HG03575 (cell line): ENCODE data around the gene SLC34A1.
"Not testable (repeated sequence)": the region's sequence is repeated elsewhere in the genome, so short reads cannot be mapped to it uniquely, and the experiment has no call there.

Experiments used
- ATAC-seq: cut with Tn5 transposase; IDR thresholded peaks from one replicate; pipeline ENCODE4 v1.9.1; 2021; ENCODE audit not compliant: unreplicated experiment, insufficient number of reproducible peaks, low FRiP score; ENCODE audit errors: extremely low read depth

The SLC34A1 gene

DNA sequence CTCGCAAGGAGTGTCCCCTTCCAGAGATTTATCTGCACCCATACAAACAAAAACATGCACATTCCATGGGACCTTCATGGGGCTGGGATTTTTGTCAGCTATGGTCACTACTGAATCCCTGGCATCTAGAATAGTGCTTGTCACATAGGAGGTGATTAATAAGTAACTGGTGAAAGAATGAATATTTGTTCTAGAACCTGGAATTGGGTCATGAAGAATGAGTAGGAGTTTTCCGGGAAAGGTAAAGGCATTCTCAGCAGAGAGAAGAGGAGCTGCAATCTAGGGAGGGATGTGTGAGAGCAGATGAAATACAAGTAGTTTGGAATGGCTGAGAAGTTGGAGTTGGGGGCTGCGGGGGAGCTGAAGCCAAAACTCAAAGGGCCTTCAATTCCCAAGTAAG lies 30.0 kb upstream of the SLC34A1 start:
- ATAC-seq = no peak

DNA sequence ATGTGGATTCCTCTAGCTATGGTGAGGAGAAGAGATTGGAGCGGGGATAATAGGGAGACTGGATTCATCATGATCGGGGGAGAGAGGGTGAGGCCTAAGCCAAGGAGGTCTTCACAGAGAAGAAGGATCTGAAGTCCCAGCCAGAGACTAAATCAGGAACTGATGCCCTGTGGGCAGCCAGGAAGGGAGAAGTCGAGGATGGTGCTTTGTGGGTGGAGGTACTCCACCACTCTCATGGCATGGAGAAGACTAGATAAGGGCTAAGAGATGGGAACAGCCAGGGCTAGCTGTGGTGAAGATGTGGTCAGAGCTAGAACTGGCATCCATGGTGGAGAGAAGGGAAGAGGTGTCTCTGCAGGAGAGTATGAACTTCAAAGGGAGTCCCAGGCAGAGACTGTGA lies 29.5 kb upstream of the SLC34A1 start:
- ATAC-seq = no peak

GRCh38 chr5:177355162-177355867 lies 28.9 kb upstream of the SLC34A1 start:
- no peak for ATAC-seq

GRCh38 chr5:177355868-177356168 lies 28.4 kb upstream of the SLC34A1 start:
- no peak for ATAC-seq

- no peak for ATAC-seq
These were observed 27.5 kb upstream of the SLC34A1 start for GRCh38 chr5:177356746-177357145.

GRCh38 chr5:177357146-177357458 lies 27.1 kb upstream of the SLC34A1 start:
- ATAC-seq = no peak

- peak; percentile 81 for ATAC-seq
These were observed 26.5 kb upstream of the SLC34A1 start, which contains the start of gene RGS14 for GRCh38 chr5:177357459-177358351. Gene RGS14, plus strand, starts transcription at chr5:177357924. Its CDS starts 101 bp downstream, at chr5:177358025.

DNA sequence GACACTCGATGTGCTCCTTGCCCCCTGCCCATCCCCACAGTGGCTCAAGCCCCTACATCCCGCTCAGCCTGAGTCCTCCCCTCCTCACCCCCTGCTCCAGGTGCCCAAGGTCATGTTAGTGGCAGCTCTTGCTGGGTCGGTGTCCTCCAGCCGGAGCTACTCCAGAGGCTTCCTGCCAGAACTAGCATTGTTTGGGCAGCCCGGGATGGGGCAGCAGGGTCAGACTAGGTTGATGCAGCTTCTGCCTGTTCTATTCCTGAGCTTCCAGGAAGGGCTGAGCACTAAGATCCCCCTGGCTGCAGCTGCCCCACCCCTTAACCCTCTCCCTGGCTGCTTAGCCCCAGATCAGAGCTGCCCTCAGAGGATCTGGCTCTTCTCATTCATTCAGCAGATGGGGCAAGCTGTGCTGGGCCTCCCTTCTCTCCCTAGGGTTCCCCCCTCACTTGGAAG lies 25.8 kb upstream of the SLC34A1 start:
- ATAC-seq = no peak

GRCh38 chr5:177359451-177359851 lies 24.8 kb upstream of the SLC34A1 start:
- ATAC-seq = no peak

GRCh38 chr5:177359860-177360259 lies 24.4 kb upstream of the SLC34A1 start:
- ATAC-seq = no peak

DNA sequence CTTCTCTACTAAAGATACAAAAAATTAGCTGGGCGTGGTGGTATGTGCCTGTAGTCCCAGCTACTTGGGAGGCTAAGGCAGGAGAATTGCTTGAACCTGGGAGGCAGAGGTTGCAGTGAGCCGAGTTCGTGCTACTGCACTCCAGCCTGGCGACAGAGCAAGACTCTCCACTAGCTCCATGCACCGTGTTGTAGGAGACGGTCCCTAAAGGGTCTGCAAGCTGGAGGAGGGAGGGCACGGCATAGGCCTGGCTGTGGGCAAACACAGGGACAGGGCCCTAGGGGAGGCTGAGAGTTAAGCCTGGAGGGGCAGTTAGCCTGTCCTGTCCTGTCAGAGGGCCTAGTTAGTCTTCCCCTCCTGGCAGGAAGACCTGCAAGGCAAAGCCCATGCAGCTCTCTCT lies 23.5 kb upstream of the SLC34A1 start:
- not testable (repeated sequence) for ATAC-seq

- ATAC-seq = no peak
These were observed 22.6 kb upstream of the SLC34A1 start for GRCh38 chr5:177361418-177362291.

DNA sequence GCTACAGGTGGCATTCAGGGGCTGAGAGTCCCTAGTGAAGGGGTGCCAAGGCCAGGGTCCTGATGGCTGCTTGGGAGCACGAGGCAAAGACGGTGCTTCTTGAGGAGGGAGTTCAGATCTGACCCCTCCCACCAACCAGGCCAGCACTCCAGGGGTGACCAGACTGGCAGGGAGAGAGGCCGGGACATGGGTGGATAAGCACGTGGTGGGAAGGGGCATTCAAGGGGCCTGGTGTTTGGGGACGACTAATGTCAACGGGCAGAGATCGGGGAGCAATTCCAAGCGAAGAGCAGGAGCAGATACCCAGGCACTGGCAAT lies 22.0 kb upstream of the SLC34A1 start:
- ATAC-seq = no peak

DNA sequence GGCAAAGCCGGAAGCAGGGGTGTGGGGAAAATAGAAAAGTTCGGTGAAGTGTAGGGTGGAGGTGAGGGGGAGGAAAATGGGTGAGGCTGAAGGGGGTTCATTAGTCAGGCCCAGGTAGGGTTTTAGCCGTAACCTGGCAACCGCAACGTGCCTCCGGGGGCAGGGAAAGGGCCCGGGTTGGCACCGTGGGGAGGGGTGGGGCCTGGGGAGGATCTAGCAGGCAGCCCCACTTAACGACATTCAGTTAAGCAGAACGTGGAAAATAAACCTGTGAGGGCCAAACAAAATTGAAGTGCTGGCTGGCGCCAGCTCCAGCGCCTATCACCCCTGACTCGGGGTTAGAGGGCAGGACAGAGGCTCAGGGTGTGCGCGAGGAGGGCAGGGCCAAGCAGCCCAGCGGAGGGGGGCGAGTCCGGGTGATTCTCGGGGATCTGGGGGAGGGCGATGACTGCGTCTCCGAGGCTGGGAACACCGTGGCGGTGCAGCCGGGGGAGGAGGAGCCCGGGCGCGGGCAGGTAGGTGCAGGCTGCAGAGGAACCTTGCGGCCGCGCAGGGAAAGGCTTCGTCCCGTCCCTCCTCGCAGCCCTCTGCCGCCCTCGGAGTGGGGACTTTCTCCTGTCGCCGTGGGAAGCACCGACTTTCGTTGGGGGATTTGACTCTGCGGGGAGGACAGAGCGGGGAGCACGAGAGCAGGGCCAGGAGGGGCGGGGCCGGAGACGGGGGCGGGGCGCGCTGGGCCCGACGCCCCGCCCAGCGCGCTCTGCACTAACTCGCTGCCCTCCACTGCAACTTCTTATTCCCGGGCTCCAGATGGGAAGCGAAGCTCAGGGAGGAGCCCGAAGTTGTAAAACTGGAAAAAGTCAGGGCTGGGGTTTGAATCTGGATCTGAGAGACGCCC lies 21.4 kb upstream of the SLC34A1 start:
- ATAC-seq = no peak

DNA sequence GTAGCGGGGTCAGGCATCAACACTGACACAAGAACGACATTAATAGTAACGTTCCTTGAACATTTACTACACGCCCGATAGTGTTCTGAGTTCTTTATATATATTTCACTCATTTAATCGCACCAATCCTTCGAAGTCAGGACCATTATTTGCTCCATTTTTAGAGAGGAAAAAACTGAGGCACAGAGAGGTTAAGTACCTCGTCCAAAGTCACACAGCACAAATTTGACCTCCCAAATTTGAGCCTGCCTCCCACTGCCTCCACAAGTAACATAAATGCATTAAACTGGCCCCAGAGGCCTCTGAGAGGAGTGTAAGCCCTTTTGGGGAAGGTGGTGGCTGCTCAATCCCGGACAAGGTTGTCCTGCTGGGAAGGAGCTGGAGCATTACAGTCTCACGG lies 20.7 kb upstream of the SLC34A1 start:
- no peak for ATAC-seq

DNA sequence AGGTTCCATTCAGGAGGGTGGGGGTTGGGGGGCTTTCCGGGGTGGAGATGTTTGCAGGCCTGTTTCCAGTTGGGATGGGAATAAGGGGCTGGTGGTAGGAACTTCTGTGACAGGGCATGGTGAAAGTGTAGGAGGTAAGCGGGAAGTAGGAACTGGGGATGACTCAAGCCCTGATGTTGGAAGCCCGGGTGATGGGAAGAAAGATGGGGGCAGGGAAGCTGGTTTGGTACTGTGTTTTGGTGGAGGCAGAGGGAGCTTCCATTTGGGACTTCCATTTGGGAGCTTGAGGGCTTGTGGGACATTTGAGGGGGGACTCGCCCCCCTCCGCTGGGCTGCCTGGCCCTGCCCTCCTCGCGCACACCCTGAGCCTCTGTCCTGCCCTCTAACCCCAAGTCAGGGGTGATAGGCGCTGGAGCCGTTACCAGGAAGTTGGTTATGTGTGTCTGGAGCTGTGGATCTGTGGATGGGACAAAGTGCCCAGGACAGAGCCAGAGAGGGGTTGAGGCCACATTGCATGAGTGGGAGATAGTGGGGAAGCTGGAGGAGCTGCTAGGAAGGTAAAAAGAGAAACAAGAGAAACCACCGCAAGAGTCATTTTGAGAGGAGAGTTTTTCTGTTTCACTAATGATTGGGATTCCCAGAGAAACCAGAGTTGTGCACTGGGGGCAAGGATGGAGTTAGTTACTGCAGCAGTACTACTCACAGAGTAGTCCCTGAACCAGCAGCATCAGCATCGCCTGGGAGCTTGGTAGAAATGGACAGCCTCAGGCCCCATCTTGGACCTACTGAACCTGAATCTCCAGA lies 19.9 kb upstream of the SLC34A1 start:
- no peak for ATAC-seq

GRCh38 chr5:177365845-177366527 lies 18.2 kb upstream of the SLC34A1 start:
- ATAC-seq = no peak
